GM12891 (cell line): Measurements from ENCODE around the gene TXNDC2.
"Not testable (repeated sequence)": the region's sequence is repeated elsewhere in the genome, so short reads cannot be mapped to it uniquely, and the experiment has no call there.

Experiments
- DNase-seq: peaks from one replicate; pipeline ENCODE4 v3.0.0; 2011; ENCODE audit warnings: low spot score; ENCODE audit not compliant: insufficient read length
- FAIRE-seq: peaks from 2 replicates; lab custom pipeline; 2011; peaks lifted over from hg19 to GRCh38; lab: Jason Lieb, UNC
- PAX5 ChIP-seq: IDR thresholded peaks from 2 replicates; pipeline ENCODE4 v1.6.1; 2011; ENCODE audit warnings: low read length, moderate library complexity, mild to moderate bottlenecking; ENCODE audit not compliant: insufficient read depth, severe bottlenecking
- POLR2A ChIP-seq: IDR thresholded peaks from 2 replicates; pipeline ENCODE4 v1.6.1; 2011; ENCODE audit warnings: low read depth, low read length, control low read depth
- POLR2AphosphoS5 ChIP-seq: IDR thresholded peaks from 2 replicates; pipeline ENCODE4 v1.6.1; 2011; ENCODE audit warnings: low read depth, low read length, control low read depth
- POU2F2 ChIP-seq: IDR thresholded peaks from 2 replicates; pipeline ENCODE4 v1.6.1; 2011; ENCODE audit warnings: low read depth, mild to moderate bottlenecking, control low read depth, low read length, moderate library complexity
- SPI1 ChIP-seq: IDR thresholded peaks from 2 replicates; pipeline ENCODE4 v1.6.1; 2011; ENCODE audit warnings: low read depth, low read length, control low read depth
- TAF1 ChIP-seq: IDR thresholded peaks from 2 replicates; pipeline ENCODE4 v1.6.1; 2011; ENCODE audit warnings: low read depth, low read length, control low read depth

The TXNDC2 gene

DNA sequence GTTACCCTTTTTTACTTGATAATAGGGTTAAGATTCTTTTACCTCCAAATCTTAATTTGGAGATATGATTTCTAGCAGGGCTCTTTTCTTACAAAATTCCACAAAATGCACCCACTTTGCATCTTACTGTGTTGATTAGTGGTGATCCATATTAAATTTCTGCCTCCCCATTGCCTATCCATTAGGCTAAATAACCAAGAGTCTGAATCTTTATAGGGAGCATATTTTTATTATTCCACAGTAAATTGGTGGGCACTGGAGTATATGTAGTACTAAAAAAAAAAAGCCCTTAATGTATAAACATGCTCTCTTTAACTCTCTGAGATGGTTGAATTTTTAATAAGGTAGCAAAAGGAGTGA lies 8.1 kb upstream of the TXNDC2 start:
- TF ChIP-seq TAF1, result no peak
- TF ChIP-seq PAX5, result no peak
- TF ChIP-seq POU2F2, result no peak
- TF ChIP-seq POLR2A, result no peak
- no peak for TF ChIP-seq POLR2AphosphoS5
- no peak for TF ChIP-seq SPI1
- DNase-seq (no peak), FAIRE-seq (no peak)

DNA sequence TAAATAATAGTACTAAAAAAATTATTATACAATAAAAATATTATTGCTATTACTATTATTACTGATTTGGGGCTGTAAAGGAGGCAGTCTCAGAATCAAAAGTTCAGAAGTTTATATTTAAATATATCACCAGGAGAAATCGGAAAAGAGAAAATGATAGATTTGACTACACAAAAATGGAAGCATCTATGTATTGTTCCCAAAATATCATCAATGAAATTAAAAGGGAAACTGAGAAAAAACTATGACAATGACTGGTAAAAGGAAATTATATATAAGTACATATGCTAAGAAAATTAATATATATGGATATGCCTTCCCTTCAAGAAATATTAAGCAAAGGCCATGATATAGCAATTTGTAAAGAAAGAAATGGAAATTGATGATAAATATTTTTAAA lies 7.7 kb upstream of the TXNDC2 start:
- no peak for TF ChIP-seq TAF1
- TF ChIP-seq POU2F2, result no peak
- TF ChIP-seq POLR2A, result no peak
- TF ChIP-seq SPI1, result no peak
- TF ChIP-seq PAX5, result no peak
- TF ChIP-seq POLR2AphosphoS5, result no peak
- DNase-seq (no peak), FAIRE-seq (no peak)

DNA sequence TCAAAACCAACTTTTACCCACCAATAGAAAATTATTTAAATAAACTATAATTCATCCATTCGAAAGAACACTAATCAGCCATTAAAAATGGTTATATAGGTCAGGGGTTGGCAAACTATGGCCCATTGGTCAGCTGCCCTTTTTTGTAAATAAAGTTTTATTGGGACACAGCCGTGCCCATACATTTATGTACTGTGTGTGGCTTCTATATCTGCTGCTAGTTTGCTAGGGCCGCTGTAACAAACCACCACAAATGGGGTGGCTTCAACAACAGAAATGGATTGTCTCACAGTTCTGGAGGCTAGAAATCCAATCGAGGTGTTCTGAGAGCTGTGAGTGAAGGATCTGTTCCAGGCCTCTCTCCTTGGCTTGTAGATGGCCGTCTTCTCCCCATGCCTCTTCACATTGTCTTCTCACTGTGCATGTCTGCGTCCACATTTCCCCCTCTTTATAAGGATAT lies 7.0 kb upstream of the TXNDC2 start:
- FAIRE-seq, result no peak
- TF ChIP-seq TAF1 (no peak), POLR2A (no peak), POLR2AphosphoS5 (no peak), SPI1 (no peak), POU2F2 (no peak), PAX5 (no peak)
- no peak for DNase-seq

DNA sequence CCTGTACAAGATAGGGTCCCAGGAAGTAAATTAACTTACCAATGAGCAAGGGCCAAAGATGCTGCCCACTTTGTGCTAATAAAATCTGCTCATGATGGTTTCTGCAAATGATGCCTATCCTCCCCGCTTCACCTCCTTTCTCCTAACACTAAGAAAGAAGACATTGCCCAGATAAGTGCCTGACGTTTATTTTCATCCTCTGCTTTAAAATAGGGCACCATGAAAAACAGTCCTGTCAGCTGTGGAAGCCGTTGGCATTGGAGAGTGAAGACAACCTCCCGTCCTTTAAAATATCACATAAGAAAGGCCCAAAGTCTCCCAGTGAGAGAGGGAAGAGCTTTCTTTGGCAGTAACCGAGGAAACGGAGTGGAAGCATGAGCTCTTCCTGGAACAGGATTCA lies 1.7 kb upstream of the TXNDC2 start:
- TF ChIP-seq TAF1 (no peak), POLR2A (no peak), POU2F2 (no peak), POLR2AphosphoS5 (no peak), PAX5 (no peak), SPI1 (no peak)
- no peak for DNase-seq
- FAIRE-seq, result no peak

DNA sequence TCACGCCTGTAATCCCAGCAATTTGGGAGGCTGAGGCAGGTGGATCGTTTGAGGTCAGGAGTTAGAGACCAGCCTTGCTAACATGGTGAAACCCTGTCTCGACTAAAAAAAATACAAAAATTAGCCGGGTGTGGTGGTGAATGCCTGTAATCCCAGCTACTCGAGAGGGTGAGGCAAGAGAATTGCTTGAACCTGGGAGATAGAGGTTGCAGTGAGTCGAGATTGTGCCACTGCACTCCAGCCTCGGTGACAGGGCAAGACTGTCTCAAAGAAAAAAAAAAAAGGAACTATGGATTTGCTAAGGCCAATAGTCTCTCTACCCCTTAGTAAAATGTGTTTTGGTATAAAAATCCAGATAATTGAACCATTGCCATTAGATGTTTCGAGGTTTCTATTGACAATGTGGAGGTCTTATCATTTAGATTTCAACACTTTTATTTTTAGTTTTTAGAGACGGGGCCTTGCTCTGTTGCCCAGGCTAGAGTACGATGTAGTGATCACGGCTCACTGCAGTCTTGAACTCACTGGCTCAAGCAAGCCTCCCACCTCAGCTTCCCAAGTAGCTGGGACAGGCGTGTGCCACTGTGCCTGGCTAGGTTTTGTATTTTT lies 1.1 kb upstream of the TXNDC2 start:
- TF ChIP-seq POLR2AphosphoS5 (no peak), POLR2A (no peak), PAX5 (no peak), TAF1 (no peak), POU2F2 (no peak), SPI1 (no peak)
- FAIRE-seq (no peak), DNase-seq (no peak)

DNA sequence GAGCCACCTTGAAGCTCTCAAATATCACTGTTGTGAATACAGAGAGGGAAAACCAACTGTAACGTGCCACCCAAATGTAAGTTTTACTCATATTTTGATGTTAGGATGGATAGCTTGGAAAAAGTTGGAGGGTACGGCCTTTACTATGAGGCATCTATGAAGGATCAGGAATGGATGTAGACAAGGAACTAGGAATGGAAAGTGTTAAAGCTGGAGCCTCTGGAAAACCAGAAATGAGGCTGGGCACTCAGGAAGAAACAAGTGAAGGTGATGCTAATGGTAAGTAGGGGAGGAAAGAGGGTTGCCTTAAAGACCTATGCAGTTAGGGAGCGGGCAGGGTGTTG lies 204 bp downstream of the TXNDC2 start:
- no peak for TF ChIP-seq POLR2AphosphoS5
- FAIRE-seq (no peak), DNase-seq (no peak)

DNA sequence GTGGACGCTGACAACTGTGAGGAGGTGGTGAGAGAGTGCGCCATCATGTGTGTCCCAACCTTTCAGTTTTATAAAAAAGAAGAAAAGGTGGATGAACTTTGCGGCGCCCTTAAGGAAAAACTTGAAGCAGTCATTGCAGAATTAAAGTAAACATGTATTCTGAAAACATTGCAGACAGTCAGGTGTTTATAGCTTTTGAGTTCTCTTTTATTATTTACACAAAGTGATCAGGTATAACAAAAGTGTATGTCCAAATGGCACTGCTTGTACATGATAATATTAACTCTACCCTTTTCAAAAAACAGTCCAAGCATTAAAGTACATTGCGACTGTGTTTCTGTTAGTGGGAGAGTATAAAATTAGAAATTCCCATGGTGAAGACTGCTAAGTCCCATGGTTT lies 2.2 kb downstream of the TXNDC2 start:
- no peak for DNase-seq
- no peak for FAIRE-seq
- TF ChIP-seq POLR2AphosphoS5 (no peak), POLR2A (no peak), PAX5 (no peak), SPI1 (no peak), POU2F2 (no peak), TAF1 (no peak)

DNA sequence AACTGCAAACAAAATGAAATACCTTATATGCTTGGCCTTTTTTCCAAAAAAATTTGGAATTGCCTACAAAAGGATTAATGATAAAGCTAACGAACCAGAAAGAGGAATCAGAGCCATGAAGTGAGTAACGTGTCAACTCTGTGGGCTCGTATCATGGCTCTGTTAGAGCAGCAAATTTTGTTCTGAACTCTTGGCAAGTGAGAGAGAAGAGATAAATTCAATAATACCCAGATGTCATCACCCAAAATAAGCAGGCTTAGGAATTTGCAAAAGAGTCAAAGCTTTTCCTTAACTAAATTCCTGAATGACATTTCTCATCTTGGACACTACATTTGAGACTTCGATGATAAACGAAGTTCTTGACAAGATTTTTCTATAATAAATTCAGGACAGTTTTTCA lies 4.4 kb downstream of the TXNDC2 start:
- no peak for TF ChIP-seq POLR2A
- no peak for TF ChIP-seq TAF1
- no peak for TF ChIP-seq PAX5
- no peak for TF ChIP-seq POU2F2
- TF ChIP-seq POLR2AphosphoS5, result no peak
- no peak for TF ChIP-seq SPI1
- DNase-seq, result no peak
- no peak for FAIRE-seq

DNA sequence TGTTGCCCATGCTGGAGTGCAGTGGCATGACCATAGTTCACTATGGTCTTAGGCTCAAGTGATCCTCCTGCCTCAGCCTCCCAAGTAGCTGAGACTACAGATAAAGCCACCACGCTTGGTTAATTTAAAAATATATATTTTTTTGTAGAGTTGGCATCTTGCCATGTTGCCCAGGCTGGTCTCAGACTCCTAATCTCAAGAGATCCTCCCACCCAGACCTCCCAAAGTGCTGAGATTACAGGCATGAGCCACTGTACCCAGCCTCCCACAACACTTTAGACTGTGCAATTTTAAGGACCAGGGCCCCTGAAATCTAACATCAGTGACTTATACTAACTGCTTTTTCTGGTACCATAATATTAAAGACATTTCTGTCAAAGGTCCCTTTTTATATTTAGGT lies 5.2 kb downstream of the TXNDC2 start:
- DNase-seq (no peak), FAIRE-seq (no peak)
- TF ChIP-seq POLR2AphosphoS5, result no peak

DNA sequence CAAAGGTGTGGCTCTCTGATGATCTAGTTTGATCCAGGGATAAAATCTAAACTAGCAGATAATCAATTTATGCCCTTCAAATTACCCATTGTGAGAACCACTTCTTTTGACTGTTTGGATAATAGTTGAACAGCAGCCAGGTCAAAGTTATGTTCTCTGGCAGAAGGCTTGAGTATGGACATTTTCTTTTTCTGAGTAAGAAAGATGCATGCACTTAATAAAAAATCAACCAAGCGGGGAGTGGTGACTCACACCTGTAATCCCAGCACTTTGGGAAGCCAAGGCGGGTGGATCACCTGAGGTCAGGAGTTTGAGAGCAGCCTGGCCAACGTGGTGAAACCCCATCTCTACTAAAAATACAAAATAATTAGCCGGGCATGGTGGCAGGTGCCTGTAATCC lies 5.7 kb downstream of the TXNDC2 start:
- DNase-seq, FAIRE-seq: not testable (repeated sequence)

DNA sequence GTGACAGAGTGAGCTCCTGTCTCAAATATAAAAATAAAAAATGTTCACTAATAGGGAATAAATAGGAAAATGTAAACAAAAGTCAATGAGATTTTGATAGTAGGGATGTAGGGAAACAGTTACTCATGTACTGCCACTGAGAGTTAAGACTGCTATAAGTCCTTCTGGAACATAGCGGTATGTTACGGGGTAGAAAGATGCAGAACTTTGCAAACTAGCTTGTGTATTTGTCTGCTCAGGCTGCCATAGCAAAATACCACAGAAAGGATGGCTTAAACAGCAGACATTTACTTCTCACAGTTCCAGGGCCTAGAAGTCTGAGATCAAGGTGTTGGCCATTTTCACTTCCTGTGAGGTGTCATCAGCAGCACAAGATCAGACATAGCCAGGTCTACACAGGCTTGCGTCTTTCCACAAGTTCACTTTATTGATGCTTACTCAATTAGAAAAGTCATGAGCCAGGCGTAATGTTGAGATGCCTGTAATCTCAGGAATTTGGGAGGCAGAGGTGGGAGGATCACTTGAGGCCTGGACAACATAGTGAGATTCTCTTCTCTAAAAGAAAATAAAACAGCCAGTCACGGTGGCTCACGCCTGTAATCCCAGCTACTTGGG lies 8.8 kb downstream of the TXNDC2 start:
- DNase-seq (no peak), FAIRE-seq (no peak)
- TF ChIP-seq SPI1 (peak; percentile 28; the same call in 1 of the 2 replicates), POLR2AphosphoS5 (no peak)
